HG03064 (cell line): ENCODE measurements around the gene RBM7.

Experiments
- ATAC-seq: cut with Tn5 transposase; IDR thresholded peaks from one replicate; pipeline ENCODE4 v1.9.1; 2021; ENCODE audit warnings: low read depth; ENCODE audit not compliant: unreplicated experiment

Gene RBM7

DNA sequence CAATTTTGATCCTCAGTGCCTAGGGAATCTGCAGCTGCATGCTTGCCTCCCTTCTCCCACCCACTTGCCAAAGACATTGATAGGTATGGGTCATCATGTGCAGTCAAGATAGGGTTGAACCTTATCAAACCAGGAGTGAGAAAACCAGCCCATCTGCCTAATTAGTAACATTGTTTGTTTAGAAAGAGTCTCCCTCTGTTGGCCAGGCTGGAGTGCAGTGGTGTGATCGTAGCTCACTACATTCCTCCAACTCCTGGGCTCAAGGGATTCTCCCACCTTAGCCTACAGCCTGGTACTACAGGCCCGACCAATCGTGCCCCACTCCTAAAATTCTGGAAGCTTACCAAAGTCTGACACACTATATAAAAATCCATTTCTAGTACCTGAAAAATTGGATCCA lies 4.7 kb upstream of the RBM7 start:
- ATAC-seq = no peak

DNA sequence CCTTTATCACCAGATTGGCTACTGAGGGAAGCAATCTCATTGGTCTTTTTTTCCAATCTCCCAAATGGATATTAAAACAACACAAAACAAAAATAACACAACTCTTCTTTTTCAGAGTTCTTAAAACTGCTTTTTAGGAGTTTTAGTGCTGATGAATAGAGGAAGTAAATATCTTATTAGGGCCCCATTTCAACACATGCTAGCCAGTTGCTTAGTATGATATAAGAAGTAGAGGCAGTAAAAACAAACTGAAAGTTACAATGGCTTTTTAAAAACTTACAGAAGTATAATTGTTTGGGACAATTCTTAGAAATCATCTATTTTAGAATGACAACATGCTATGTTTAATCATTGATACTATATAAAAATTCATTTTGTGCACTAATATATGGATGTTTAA lies 3.5 kb upstream of the RBM7 start:
- no peak for ATAC-seq

DNA sequence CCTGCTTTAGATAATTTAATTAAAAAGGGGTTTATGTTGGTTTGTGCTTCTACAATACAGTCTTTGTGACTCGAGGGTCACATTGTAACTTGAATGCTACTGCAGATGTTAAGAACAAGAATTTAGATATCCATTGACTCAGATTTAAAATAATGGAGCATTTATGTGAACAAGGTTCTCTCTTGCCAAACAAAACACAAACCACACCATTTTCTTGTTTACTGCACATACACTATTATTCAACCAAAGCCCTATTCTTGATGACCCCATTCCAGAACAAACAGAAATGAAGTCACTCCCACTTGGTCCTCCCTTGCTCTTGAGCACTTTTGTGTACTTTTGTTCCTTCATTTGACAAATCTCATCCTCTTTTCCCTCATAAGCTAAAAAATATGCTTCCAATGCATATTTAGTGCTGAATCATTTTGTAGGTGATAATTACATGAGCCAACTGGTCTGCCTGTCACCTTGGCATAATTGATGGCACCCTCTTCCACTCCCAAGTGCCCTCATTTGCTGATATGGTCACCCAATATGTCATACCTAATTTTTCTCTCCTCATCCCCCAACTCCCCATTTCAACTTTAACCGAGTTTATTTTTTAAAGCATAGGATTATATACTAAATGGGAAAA lies 3.0 kb upstream of the RBM7 start:
- ATAC-seq = no peak

DNA sequence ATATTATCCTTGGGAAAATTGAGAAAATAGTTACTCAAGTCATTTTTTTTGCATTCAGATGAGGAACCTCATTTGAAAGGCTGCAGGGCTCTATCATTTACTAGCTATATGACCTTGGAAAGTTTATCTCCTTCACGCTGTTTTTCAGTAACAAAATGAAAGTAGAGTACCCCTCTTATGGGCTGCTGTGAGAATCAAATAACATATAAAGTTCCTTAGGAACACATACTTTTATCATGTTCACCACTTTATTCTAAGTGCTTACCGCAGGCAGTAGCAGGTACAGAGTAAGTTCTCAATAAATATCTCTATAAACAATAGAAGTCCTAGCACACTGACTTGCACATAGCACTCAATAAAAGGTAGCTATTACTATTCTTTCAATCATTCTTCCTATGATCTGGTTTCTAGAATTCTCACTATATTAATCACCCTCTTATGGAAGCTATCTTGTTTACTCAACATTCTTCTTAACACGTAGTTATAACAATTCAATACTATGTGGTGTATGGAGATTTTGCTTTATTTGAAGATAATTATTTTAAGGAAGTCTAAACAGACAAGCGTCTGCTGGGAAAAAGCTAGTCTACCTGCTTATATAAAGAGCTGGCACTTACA lies 2.1 kb upstream of the RBM7 start:
- no peak for ATAC-seq

GRCh38 chr11:114399490-114400215 lies 813 bp upstream of the RBM7 start:
- peak; percentile 31 for ATAC-seq

- ATAC-seq = no peak
Observed at GRCh38 chr11:114400915-114401223, 403 bp downstream of the RBM7 start.

DNA sequence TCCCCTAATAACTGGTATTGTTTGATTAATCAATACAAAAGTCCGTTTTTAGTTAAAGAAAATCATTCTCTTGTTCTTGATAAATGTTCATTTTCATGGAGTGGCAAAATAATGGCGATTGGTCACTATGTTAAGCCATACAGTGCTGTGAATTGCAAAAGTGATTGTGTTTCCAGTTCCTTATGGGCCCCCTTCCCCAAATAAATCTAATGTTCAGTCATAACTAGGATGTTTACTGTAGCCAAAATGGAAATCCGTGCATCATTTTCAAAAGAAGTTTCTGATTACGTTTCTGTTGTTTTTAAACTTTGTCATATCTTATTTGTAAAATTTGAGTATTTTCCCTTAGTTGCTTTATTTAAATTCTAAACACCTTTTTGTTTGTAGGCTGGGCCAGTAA lies 845 bp downstream of the RBM7 start:
- ATAC-seq = no peak

- ATAC-seq = no peak
Observed at GRCh38 chr11:114412946-114413345, 12.5 kb downstream of the RBM7 start.

GRCh38 chr11:114413958-114414357 lies 13.5 kb downstream of the RBM7 start:
- no peak for ATAC-seq

DNA sequence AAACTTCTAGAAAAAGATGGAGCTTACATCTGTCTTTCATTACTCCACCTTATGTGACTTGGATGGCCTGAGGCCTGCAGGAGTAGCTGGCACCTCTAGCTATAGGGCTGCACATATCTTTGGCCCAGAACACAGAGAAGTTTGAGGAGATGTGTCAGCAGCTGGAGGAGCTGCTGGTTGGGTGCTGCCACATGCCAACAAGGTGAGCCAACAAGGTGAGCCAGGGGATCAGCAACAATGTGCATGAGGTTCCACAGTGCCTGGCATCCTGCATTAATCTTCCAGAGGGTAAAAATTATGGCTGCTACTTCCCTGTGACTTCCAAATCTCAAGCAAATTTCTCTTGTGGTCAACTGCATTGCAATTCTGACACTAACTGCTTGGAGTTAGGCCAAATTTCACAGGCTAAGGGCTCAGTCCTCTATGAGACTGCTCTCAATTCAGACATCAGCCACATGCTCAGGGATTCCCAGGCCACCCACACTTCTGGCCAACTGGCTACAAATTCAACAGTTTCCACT lies 16.0 kb downstream of the RBM7 start:
- ATAC-seq = no peak

DNA sequence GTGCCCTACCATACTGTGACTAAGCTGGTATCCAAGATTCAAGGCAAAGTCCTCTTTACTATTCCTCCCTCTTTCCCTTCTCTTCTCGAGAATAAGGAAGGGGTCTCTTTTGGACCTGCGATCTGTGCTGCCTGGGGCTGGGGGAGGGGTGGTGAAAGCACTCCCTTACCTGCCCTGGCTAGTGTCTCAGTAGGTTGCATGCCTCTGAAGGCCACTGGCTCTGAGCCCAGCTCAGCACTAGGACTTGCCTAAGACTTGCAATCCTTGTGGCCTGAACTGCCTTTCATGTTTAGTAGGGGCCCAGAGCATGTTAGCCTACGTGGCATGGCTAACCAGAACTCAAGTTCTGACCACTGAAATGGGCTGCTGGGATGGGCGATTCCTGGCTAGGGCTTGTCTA lies 25.8 kb downstream of the RBM7 start:
- no peak for ATAC-seq

GRCh38 chr11:114430290-114430689 lies 29.8 kb downstream of the RBM7 start:
- no peak for ATAC-seq

GRCh38 chr11:114432893-114433292 lies 32.4 kb downstream of the RBM7 start:
- ATAC-seq = no peak

DNA sequence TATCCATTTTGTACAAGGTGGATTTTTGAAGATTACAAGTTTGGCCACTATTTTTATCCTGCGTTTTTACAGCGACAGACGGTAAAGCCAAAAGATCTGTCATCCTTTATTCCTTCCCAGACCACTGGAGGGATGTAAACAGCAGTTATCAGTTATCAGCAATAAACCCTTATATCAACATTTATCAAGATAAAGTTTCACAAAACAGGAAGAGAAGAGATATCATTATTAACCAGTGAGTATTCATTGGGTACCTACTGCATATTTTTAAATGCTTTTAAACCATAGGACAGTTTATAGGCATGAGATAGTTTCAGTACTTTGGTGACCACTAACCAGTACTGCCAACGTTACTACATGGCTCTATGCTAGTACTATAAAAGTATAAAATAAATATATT lies 32.9 kb downstream of the RBM7 start:
- ATAC-seq = no peak

DNA sequence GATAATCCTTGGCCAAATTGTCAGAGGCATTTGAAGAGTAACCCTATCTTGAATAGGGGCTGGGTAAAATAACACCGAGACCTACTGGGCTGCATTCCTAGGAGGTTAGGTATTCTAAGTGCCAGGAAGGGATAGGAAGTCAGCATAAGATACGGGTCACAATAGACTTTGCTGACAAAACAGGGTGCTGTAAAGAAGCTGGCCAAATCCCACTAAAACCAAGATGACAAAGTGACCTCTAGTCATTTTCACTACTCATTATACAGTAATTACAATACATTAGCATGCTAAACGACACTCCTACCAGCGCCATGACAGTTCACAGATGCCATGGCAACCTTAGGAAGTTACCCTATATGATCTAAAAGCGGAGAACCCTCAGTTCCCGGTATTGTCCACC lies 37.8 kb downstream of the RBM7 start:
- no peak for ATAC-seq

GRCh38 chr11:114439229-114440120 lies 39.0 kb downstream of the RBM7 start, which contains the start of gene REXO2:
TSS of gene REXO2 (plus strand) at chr11:114439467. CDS start at chr11:114439529, 62 bp downstream.
- ATAC-seq = peak; percentile 99

GRCh38 chr11:114440121-114440860 lies 39.8 kb downstream of the RBM7 start:
- ATAC-seq = no peak

- no peak for ATAC-seq
Observed at GRCh38 chr11:114440971-114441763, 40.7 kb downstream of the RBM7 start.

DNA sequence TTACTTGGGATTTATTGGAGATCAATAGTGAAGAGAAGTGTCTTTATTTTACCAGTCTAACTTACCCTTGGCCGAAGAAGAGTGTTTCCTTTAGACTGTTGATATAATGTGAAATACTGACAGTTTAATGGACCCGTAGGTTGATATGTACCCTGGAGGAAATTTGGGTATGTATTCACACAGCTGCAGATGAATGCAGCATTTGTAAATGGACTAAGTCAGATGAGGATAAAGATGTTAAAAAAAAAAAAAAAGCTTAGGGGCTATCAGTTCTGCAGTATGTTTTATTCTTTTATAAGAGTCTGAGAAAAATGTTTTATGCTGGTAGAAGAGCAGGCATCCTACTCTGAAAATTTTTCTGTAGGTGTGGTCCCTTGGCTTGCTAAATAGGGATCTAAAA lies 41.5 kb downstream of the RBM7 start:
- no peak for ATAC-seq
